Cerebellar cortex (tissue), 1 donor: ENCODE results near the gene CSH1.
A peak's percentile ranks its signal among the peaks of the same experiment; 100 is the strongest.
"Not testable (repeated sequence)": the region's sequence is repeated elsewhere in the genome, so short reads cannot be mapped to it uniquely, and the experiment has no call there.

ENCODE experiments used
- DNase-seq: peaks from one replicate; pipeline ENCODE4 v3.0.0-alpha.2; 2015; ENCODE audit warnings: low spot score

Gene CSH1

GRCh38 chr17:63866625-63867024 is 29.7 kb downstream of the CSH1 start:
- DNase-seq, result not testable (repeated sequence)

- DNase-seq, result no peak
These were observed 37.1 kb downstream of the CSH1 start for GRCh38 chr17:63859257-63859656.

- DNase-seq, result not testable (repeated sequence)
These were observed 39.9 kb downstream of the CSH1 start for GRCh38 chr17:63856425-63856824.

GRCh38 chr17:63855185-63855584 is 41.2 kb downstream of the CSH1 start:
- no peak for DNase-seq

GRCh38 chr17:63854709-63855108 is 41.7 kb downstream of the CSH1 start:
- DNase-seq, result no peak

GRCh38 chr17:63853260-63853659 is 43.1 kb downstream of the CSH1 start:
- no peak for DNase-seq

- no peak for DNase-seq
These were observed 46.0 kb downstream of the CSH1 start for GRCh38 chr17:63850401-63850800.

- peak; percentile 81 for DNase-seq
These were observed 47.3 kb downstream of the CSH1 start for GRCh38 chr17:63848834-63849689.

- no peak for DNase-seq
These were observed 48.7 kb downstream of the CSH1 start for GRCh38 chr17:63847525-63848249.

- no peak for DNase-seq
These were observed 50.9 kb downstream of the CSH1 start for GRCh38 chr17:63845509-63845908.
